GM19324 (cell line): ENCODE results near the gene LRRC8D.

ENCODE experiments used
- ATAC-seq: cut with Tn5 transposase; IDR thresholded peaks from one replicate; pipeline ENCODE4 v1.9.1; 2021; ENCODE audit warnings: mild to moderate bottlenecking, moderate library complexity; ENCODE audit not compliant: unreplicated experiment, low FRiP score

Gene LRRC8D

DNA sequence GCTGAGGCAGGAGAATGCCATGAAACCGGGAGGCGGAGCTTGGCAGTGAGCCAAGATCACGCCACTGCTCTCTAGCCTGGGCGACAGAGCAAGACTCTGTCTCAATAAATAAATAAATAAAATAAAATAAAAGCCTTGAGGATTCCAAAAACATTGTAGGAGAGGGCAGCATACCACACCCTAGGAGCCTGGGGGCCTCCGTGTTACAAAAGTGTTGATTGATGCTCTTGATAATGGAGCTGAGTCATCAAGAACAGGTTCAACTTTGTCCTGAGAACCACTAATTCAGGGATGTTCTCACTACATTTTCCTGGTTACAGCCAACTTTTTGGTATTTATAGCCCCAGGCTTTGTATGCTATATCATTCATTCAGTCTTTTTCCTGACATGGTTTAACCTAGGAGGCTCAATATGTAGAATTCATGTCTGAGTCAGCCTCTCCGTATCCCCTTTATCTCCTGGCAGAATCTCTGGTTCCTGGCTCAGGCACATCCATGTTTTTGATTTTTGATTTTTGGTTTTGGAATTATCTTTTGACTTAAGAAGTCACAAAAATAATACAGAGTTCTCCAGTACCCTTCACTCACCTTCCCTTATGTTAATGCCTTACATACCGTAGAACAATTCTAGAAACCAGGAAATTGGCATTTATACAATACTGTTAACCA is 69.4 kb downstream of the LRRC8D start:
- no peak for ATAC-seq

DNA sequence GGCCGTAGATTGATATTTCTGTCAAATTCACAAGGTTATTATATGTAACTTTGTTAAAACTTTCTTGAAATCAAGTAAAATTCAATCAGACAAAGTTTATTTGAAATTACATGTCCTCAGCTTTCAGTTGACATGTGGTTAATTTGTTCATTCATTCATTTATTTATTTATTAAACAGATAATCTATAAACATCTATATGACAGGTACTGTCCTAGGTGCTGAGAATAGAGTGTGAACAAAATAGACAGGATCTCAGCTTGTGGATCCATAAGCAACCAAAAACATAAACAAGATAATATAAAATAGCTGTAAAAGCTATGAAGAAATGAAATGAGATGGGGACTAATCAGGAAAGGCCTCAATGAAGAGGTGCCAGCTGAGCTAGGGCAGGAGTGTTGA is 72.0 kb downstream of the LRRC8D start:
- no peak for ATAC-seq

DNA sequence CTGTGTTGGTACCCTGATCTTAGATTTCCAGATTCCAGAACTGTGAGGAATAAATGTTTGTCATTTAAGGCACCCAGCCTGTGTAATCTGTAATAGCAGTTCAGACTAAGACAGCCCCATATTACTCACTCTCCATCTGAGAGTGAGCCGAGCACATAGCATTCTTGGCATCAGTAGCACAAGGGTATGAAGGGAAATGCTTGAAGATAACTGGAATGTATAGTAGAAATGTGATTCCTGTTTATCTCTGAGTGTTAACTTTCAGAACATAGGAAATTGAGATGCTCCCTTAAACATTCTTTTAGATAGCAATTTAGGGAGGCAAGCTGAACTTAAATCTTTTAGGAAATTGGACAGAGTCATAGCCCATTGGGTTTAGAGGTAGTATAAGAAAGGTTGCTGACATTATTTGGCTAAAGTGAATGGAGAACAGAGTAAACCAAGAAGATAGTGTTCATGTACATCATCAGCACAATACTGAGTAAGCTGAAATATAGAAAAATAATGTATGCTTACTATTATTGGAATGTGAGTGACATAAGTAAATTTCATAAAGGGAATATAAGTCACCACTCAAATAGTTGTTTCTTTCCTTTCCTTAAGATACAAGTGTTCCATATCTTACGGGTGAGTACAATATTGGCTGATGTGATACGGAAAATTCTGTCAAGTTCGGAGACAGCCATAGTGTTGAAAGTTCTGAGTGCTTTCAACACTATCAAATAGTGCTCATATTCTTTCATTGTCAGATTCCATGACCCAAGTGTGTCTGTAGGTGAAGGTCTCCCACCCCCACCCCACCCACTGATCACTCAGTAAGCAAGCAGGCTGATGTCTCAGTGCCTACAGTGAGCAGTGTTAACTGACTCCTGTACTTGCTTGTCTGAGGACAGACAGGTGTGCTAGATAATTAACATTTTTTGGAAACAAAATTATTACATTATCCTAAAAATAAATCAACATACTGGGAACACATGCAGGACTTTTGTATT is 73.7 kb downstream of the LRRC8D start:
- ATAC-seq: no peak

DNA sequence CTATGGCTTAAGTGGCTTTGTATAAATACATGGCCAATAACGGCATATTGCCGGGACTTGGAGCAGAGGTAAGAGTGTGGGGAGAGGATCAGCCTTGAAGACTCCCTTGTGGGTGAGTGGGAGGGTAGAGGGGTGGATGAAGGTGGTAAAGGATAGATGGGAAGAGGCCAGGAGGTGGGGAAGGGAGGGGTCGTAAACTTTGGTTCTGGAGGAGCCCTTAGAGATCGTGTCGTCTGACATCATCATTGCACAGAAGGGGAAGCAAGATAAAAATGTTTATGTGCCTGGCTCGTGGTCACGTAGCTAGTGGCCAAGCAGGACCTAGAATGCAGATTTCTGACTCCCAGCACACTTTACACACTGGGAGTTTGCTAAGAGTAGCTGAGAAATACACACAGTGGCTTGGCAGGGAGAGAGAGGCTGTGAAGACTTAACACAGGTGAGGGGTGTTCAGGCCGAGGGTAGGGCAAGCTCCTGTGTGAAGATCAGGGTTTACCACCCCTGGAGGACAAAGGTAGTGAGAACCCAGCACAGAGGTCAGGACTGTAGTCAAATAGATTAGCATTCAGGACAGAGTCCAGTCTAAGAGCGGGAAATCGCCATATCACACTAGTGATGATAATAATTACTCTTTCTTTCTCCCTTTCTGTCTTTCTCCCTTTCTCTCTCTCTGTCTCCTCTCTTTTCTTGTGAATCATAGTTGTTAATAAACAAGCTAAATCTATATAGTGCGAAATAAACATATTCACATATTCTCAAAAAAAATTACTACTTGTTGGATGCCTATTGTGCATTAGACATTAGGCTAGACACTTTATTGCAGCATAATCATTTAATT is 75.5 kb downstream of the LRRC8D start:
- ATAC-seq: no peak

DNA sequence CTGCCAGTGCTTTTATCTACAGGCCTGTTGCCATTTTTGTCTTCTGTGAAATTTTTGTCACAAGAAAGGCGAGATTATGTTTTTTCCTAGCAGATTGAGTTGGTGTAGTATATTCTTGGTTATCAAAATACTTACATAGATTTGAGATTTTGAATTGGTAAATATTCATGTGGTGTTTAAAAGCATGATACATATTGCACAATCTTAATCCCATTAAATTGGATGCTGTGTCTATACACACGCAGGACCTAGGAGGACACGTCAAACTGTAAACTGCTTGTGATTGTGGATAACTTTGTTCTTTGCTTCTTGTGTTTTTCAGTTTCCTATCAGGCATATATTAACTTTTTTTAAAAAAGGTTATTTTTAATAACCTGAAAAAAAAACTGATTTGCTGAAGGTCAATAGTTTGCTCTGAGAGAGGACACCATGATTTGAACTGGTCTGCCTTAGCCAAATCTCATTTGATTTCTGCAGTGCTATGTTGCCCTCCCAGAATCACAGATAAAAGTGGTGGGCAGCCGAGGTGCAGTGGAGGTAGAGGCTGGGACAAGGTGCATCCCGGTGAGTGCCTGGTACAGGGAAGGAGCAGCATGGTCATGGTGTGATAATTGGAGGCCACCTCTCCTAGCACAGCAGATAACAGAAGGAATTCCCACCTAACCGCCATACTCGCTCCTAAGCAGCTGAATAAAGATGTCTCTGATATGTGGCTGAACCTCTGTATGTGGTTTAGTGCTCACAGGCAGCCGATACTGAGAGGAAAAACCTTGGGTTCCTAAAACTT is 76.7 kb downstream of the LRRC8D start:
- no peak for ATAC-seq

DNA sequence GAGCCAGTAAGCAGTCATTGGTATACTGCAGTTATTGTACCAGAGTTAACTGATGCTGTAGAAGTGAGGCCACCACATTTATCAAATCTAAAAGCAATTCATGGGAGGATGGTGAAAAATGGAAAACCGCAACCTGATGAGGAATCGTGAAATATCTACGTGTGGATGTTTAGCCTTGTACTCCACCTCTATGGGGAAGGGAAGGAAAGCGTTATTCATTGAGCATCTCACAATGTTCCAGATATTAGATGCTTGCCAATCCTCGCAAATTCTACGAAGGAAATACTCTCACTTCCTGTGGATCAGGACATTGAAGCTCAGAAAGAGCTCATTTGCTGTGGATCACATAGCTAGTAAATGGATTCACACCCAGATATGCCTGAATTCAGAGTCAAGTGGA is 77.3 kb downstream of the LRRC8D start:
- no peak for ATAC-seq

DNA sequence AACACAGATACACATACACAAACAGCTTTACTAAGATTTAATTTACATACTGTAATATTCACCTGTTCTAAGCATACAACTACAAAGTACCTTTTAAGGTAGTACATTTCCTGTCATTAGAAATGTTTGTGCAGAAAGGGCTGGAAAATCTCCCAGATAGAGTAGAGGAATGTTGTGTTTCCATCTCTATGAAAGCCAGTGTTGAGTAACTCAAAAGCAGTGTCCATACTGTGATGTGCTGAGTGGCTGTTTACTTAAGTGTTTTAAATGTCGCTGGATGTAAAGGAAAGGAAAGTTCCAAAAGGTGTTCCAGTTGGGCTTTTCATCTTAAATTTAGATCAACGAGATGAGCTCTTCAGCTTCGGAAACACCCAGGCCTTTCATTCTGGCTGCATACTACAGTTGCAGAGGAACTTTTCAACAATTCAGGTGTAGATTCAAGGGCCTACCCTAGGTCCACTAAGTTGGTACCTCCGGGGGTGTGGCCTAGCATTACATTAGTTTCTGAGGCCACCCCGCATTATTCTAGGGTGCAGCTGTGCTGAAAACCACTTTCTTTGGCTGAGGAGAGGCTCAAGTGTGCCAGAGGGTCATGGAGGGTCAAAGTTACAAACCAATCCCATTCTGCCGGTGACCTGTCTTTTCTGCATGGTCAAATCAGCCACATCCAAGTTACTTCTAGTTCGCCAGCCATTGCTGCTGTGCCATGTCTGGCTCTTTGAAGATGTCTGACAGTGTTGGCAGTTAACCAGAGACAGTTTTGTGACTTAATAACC is 78.1 kb downstream of the LRRC8D start:
- ATAC-seq: no peak

DNA sequence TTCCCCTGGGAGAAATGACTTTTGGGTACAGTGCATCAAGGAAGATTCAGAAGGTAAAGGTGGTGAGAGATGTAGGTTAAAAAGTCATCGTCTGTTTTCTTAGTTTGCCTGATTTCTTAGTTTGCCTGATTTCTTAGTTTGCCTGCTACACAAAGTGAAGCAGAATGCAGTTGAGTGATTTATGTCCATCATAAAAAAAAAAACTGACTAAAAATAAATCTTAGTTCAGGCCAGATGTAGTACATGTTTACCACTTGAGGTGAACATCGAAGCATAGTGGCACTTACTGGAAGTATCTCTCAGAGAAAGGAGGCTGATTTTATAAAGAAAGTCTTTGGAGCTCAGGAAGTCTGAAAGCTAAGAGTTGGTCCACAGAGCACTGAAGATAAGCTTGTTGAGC is 79.5 kb downstream of the LRRC8D start:
- ATAC-seq: no peak

DNA sequence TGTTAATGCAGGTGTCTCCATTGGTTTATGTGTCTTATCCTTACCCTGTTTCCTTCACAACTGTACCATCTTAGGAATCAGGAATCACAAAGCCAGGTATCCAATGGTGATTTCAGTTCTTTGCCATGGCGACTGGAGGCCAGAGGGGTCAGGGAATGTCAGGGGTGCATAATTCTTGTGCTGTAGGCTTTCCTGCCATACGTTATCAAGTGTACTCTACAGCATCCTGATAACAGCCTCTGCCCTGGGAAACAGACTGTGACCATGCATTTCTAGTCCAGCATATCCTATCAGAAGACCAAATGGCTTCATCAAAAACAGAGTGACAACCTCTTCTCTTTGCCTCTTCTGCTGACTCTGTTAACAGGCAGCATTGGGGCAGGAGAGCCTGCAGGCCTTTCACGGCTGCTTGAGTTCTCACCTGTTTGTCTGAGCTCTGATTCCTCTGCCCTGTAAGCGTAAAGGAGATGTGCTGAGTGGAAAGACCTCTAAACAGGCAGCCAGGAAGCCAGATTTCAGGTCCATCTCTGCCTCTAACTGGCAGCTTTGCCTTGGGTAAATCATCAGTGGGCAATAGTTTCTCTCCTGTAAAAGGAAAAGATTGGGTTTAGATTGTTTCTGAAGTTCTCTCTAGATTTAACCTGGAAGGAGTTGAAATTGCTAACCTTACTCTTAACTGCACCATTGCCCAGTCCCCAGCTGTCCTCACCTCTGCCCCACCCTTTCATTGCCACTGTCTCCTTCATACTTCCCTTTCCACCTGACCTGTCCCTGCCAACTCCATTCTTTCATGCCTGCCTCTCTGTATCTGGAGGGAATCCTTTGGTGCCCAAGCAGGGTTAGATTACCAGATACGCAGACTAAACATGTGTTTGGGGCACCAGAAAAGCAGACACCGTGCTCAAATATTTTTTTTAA is 80.2 kb downstream of the LRRC8D start:
- ATAC-seq: no peak

DNA sequence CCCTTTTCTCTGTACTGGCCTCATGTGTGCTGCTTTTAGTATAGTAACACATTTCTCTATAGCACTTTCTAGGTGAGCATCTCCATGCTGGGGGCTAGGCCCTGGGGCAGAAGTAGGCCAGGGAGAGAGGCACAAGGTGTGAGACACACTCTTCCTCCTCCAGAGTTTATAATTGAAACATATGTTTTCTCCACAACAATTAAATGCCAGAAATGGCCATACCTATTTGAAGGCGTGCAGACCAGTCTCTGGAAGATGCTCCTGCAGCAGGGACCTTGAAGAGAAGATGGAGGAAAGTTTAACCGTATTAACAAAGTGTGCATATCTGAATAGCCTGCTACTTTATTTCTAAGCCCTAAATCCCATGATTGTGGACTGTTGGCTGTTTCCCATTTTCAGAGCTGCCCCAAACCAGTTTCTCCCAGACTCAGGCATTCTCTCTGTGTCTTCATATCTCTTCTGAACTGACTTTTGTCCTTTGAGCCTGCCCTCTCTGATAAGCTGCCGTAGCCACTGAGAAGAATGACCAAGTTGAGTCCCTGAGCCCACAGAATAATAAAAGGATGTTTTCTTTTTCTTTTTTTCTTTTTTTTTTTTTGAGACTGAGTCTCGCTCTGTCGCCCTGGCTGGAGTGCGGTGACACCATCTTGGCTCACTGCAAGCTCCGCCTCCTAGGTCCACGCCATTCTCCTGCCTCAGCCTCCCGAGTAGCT is 81.3 kb downstream of the LRRC8D start:
- ATAC-seq: no peak

DNA sequence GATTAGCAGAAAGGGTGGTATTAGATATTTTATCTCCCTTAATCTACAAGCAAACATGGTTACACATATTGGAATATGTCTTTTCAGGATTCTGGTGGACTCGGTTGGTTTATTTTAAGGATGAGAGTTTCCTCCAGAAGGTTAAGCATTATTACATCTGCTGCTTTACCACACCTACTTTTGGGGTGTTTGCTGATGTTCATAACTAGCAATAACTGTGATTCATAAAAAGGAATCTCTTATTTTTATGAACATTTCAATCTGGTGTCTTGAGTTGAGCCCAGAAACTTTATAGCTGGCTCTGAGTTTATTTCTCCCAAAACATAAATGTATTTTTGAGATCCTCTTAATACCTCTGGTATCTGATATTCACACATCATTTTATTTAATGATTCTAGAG is 82.7 kb downstream of the LRRC8D start:
- no peak for ATAC-seq

DNA sequence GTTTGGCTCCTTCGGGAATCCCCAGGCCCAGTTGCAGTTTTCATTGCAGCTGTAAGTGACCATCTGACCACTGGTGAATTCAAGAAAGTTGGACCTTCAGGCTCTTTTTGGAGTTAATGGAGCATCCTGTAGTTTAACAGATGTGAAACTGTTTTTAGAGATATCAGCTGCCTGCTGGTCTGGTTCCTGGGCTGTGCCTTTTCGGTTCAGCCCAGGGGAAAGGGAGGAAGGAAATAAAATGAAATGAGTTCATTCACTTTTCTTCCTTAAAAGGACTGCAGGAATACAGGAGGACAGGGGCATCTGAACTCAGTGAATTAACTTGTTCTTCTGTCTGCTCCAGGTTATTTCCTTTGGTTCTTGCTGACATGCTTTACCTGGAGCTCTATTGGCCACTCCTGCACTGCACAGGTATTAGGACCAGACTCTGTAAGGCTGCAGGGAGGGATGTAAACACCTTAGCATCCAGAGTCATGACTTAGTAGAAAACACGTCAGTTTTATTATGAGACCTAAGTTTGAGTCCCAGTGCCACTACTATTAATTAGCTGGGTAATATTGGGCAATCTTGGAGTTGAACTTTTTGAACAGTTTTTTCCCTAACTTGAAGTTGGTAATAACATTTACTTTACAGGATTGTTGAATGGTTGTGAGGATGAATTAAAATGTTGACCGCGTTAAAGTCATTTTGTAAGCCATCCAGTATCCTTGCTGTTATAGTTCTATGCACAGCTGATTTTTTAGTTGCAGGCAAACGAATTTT is 83.6 kb downstream of the LRRC8D start:
- ATAC-seq: no peak

DNA sequence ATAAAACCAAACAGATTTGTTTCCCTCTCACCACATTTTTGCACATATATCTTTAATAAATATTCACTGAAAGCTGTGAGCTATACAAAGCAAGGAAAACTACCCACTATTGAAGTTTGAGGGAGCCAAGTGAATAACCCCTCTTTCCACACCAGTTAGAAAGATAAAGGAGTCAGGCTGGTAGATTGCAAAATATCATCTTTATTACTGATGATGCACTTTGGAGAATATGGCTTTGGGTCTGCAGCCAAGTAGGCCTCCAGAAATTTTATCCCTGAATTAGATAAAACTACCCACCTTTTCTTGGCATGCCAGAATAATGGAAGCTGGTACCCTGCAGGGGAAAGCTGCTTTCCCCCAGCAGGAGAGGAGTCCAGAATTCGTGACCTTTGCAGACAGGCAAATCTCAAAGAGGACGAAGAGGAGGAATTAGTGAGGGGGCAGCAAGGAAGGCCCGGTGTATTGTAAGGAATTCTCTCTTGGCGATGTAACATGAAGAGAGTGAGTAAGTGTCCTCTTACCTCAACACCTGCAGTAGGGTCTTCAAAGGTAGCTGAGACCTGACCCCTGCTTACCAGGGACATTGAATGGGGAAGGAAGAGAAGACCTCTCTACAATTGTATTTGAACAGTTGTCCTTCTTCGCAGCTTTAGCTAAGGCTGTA is 84.7 kb downstream of the LRRC8D start:
- ATAC-seq: no peak

DNA sequence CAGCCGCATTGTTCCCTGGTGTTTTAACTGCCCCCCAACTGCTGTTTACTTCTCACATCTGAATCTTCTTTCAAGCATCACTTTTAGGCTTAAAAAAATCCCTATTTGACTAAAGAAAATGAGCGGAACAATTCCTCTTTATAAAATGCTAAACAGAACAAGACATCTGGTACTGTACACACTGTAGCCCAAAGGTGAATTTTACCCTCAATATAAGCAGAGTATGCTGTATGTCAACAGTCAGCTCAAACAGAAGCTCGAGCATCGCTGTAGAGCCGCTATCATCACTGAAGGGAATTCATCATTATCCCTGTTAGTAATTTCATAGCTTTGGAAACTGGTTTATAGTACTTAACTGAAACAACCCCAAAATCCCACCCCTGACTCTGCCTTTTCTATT is 85.3 kb downstream of the LRRC8D start:
- no peak for ATAC-seq

DNA sequence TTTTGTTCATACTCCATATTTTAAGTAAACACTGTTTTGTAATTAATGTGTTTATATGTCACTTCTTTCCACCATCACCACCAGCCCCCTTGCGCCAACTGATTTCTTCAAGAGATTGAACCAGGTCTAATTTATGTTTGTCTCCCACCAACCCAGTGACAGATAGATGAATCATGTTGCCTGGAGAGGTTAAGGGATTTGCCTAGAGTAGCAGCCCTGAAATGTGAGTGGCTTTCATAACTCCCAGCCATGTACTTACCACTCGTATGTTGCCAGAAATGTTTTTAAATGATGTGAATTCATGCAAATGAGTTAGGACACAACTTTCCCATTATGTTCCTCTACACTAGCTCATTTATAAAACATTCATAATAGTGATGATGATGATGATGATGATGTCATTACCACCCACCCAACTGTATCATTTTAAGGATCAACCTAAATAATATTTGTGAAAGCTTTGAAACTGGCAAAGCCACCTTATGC is 86.9 kb downstream of the LRRC8D start:
- ATAC-seq: no peak

DNA sequence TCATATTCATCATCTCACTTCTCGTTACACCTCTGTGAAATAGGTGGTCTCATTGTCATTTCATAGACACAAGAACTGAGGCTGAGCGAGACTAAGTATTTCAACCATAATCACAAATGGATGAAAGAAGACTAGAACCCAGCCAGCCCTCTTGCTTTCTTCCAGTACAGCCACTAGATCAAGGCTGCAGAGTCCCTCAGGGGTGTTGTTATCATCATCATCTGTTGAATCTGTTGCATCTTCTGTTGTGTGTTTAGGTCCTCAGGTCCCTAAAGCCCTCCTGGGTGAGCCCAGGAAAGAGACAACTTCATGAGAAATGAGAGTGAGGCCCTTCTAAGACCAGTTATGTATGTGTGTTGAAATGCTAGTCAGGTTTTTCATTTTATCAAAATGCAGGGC is 87.4 kb downstream of the LRRC8D start:
- ATAC-seq: no peak
